Stimulated activated naive CD8-positive, alpha-beta T cell treated with anti-CD3 and anti-CD28 coated beads, Interleukin-15, Interleukin-2, amounts not matched to agents 100 U/mL and 50 U/mL, for 24 hours (primary cell): Measurements from ENCODE around the gene CHRNE.

Experiments used
- ATAC-seq: fragments of 150-1000 bp; cut with Tn5 transposase; one replicate; pipeline ENCODE4 v1.10.0; 2021
- DNase-seq: peaks from one replicate; pipeline ENCODE4 v3.0.0; 2021

Gene CHRNE

GRCh38 chr17:4854111-4854681 is 48.7 kb downstream of the CHRNE start:
- ATAC-seq (no peak), DNase-seq (no peak)

DNA sequence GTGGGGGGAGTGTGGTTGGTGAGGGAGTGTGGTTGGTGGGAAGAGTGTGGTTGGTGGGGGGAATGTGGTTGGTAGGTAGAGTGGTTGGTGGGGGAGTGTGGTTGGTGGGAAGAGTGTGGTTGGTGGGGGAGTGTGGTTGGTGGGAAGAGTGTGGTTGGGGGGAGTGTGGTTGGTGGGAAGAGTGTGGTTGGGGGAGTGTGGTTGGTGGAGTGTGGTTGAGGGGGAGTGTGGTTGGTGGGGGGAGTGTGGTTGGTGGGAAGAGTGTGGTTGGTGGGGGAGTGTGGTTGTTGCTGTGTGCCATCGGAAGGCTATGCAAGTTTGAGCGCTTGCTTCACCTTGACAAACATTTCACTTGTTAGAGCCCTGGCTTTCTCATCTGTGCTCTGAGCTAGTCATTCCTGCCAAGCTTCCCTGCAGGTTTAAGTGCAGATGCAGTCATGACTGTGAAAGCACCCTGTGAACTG is 49.7 kb downstream of the CHRNE start:
- no peak for ATAC-seq
- DNase-seq, result no peak

GRCh38 chr17:4852567-4853207 is 50.2 kb downstream of the CHRNE start:
- DNase-seq (no peak), ATAC-seq (no peak)

GRCh38 chr17:4851084-4851483 is 51.8 kb downstream of the CHRNE start:
- ATAC-seq (no peak), DNase-seq (no peak)

DNA sequence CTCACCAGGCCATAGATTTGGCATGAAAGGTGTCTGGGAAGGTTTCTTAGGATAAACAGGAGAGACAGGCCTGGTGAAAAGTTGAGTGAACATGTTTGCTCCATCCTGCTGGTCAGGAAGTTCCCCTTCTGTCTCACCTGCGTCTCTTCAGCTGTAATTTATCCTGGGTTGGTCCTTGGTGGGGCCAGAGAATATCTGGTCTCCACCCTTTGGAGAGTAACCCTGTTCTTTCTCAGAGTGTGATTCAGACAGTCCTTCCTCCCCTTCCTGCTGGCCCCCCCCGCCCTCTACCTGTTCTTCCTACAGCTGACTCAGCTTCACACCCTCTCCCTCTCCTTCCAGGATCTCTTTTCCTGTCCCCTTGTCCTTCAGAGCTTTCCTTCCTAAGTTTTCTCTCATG is 52.7 kb downstream of the CHRNE start:
- DNase-seq (no peak), ATAC-seq (no peak)

- DNase-seq (no peak), ATAC-seq (no peak)
Measured at GRCh38 chr17:4849011-4849536, 53.8 kb downstream of the CHRNE start.
